Activated CD4-positive, alpha-beta T cell treated with anti-CD3 and anti-CD28 coated beads for 24 hours (primary cell): ENCODE data around the gene NFIL3.
"Not testable (repeated sequence)": the region's sequence is repeated elsewhere in the genome, so short reads cannot be mapped to it uniquely, and the experiment has no call there.

Experiments
- DNase-seq, 2 donors: peaks; one replicate each; pipeline ENCODE4 v3.0.0-alpha.2; 2020; ENCODE audit warnings: low read depth in 2 of 2

Gene NFIL3

GRCh38 chr9:91395553-91396471 lies 27.8 kb downstream of the NFIL3 start:
- DNase-seq, result no peak

- no peak for DNase-seq
Observed at GRCh38 chr9:91395106-91395552, 28.5 kb downstream of the NFIL3 start.

- no peak for DNase-seq
Observed at GRCh38 chr9:91393826-91394225, 29.8 kb downstream of the NFIL3 start.

- no peak for DNase-seq
Observed at GRCh38 chr9:91392435-91392834, 31.2 kb downstream of the NFIL3 start.

GRCh38 chr9:91391818-91392217 lies 31.8 kb downstream of the NFIL3 start:
- DNase-seq, result no peak

GRCh38 chr9:91391412-91391811 lies 32.2 kb downstream of the NFIL3 start:
- DNase-seq, result no peak

- not testable (repeated sequence) for DNase-seq
Observed at GRCh38 chr9:91389686-91390085, 33.9 kb downstream of the NFIL3 start.

- DNase-seq, result no peak
Observed at GRCh38 chr9:91386765-91387164, 36.9 kb downstream of the NFIL3 start.

- DNase-seq, result no peak
Observed at GRCh38 chr9:91384954-91385353, 38.7 kb downstream of the NFIL3 start.

GRCh38 chr9:91383577-91383976 lies 40.1 kb downstream of the NFIL3 start:
- no peak for DNase-seq

GRCh38 chr9:91382298-91382697 lies 41.3 kb downstream of the NFIL3 start:
- DNase-seq, result no peak

GRCh38 chr9:91379426-91379825 lies 44.2 kb downstream of the NFIL3 start:
- no peak for DNase-seq

- DNase-seq, result no peak
Observed at GRCh38 chr9:91378695-91379127, 44.9 kb downstream of the NFIL3 start.

GRCh38 chr9:91378054-91378453 lies 45.6 kb downstream of the NFIL3 start:
- DNase-seq, result not testable (repeated sequence)

- DNase-seq, result no peak
Observed at GRCh38 chr9:91376239-91376638, 47.4 kb downstream of the NFIL3 start.

GRCh38 chr9:91374939-91375338 lies 48.7 kb downstream of the NFIL3 start:
- no peak for DNase-seq

- DNase-seq, result no peak
Observed at GRCh38 chr9:91371894-91372293, 51.7 kb downstream of the NFIL3 start.

- not testable (repeated sequence) for DNase-seq
Observed at GRCh38 chr9:91370006-91370405, 53.6 kb downstream of the NFIL3 start.

- no peak for DNase-seq
Observed at GRCh38 chr9:91364702-91365101, 58.9 kb downstream of the NFIL3 start.

GRCh38 chr9:91364005-91364404 lies 59.6 kb downstream of the NFIL3 start:
- no peak for DNase-seq

- no peak for DNase-seq
Observed at GRCh38 chr9:91362051-91362611, 61.5 kb downstream of the NFIL3 start.

GRCh38 chr9:91361291-91362050 lies 62.2 kb downstream of the NFIL3 start, which contains the start of gene AUH:
Gene AUH, minus strand, starts transcription at chr9:91361918. Its CDS starts 29 bp downstream, at chr9:91361889.
- DNase-seq, result peak; percentile 73 to 80
